Heart left ventricle (tissue), 13 donors: ENCODE measurements around the gene NIPAL4.

Experiments used
- CTCF ChIP-seq, 12 donors: fragments of 200-600 bp; sonication (generic) in 4 of 12; IDR thresholded peaks; one replicate each; pipeline versions ENCODE4 v1.5.0 to v1.8.0; 2018 to 2022; ENCODE audit warnings: antibody characterized with exemption in 12 of 12, mild to moderate bottlenecking in 5 of 12
- POLR2A ChIP-seq, 2 donors: fragments of 450-650 bp; IDR thresholded peaks; one replicate each; pipeline ENCODE4 v1.6.1; 2017; ENCODE audit warnings: antibody characterized with exemption in 2 of 2, mild to moderate bottlenecking in 2 of 2, moderate library complexity in 2 of 2
- donor health status: ischemic (EF 13 %, LVEDD 7.1; RV severe dilation, severe dysfunction).
- donor health status: DM: no; HTN: yes; CAD: no.
- donor health status: DM: no; HTN: no; CAD: no.
- donor health status: ischemic (EF 25% LVEDD 6.9; RV normal size, moderate dysfunction).
- donor health status: ischemic (EF 25% LVEDD 5.7; RV mildly dilated, moderate dysfunction).
- donor health status: ischemic (EF 35%, LVEDD 5.7; RV mildly dilated, moderate dysfunction).
- donor health status: nonischemic (EF 11% LVEDD 7.7; RV severe dilation, severe dysfunction).
- donor health status: DM: yes; HTN: yes; CAD: no.
- donor health status: PGD.
- donor health status: ischemic (EF 29% LVEDD 5.4; RV normal size, mild dysfunction).
- donor health status: nonischemic (EF 23%, LVEDD 6.1; RV moderate dilation, normal function).

GRCh38 chr5:157505496-157505895 is 45.5 kb downstream of the NIPAL4 start:
- TF ChIP-seq CTCF (IDR thresholded peaks at IDR 0.05) (no peak), POLR2A (IDR thresholded peaks at IDR 0.05) (no peak)
